Measurements from ENCODE around the gene ZSWIM2.
"Not testable (repeated sequence)": the region's sequence is repeated elsewhere in the genome, so short reads cannot be mapped to it uniquely, and the experiment has no call there.

The ZSWIM2 gene

GRCh38 chr2:186852508-186852907 is 3.5 kb upstream of the ZSWIM2 start:
- no peak for DNase-seq (ENCODE audit: low spot score)

GRCh38 chr2:186842373-186842772 is 6.6 kb downstream of the ZSWIM2 start:
- no peak for FAIRE-seq
- DNase-seq (ENCODE audit: low spot score): no peak

More at GRCh38 chr2:186852508-186852907, 3.5 kb upstream of the ZSWIM2 start:
- no peak for FAIRE-seq

GRCh38 chr2:186841940-186842339 is 7.0 kb downstream of the ZSWIM2 start:
- DNase-seq (ENCODE audit: low spot score) (no peak), FAIRE-seq (no peak)

- DNase-seq (ENCODE audit: low spot score): no peak
- FAIRE-seq: no peak
Observed at GRCh38 chr2:186835628-186836027, 13.3 kb downstream of the ZSWIM2 start.

GRCh38 chr2:186827862-186828492 is 21.0 kb downstream of the ZSWIM2 start:
- FAIRE-seq: no peak
- no peak for DNase-seq (ENCODE audit: low spot score)

GRCh38 chr2:186827411-186827810 is 21.6 kb downstream of the ZSWIM2 start:
- no peak for DNase-seq (ENCODE audit: low spot score)
- FAIRE-seq: no peak

GRCh38 chr2:186822323-186822722 is 26.6 kb downstream of the ZSWIM2 start:
- no peak for DNase-seq (ENCODE audit: low spot score)
- FAIRE-seq: no peak

GRCh38 chr2:186820303-186820702 is 28.7 kb downstream of the ZSWIM2 start:
- FAIRE-seq: no peak
- no peak for DNase-seq (ENCODE audit: low spot score)

GRCh38 chr2:186811760-186812159 is 37.2 kb downstream of the ZSWIM2 start:
- not testable (repeated sequence) for FAIRE-seq; DNase-seq (ENCODE audit: low spot score)

GRCh38 chr2:186806591-186806990 is 42.4 kb downstream of the ZSWIM2 start:
- DNase-seq (ENCODE audit: low spot score) (no peak), FAIRE-seq (no peak)

- peak; percentile 27 for FAIRE-seq
Observed at GRCh38 chr2:186798604-186799003, 50.4 kb downstream of the ZSWIM2 start.

GRCh38 chr2:186784930-186785329 is 64.0 kb downstream of the ZSWIM2 start:
- FAIRE-seq: no peak
- no peak for DNase-seq (ENCODE audit: low spot score)

More at GRCh38 chr2:186798604-186799003, 50.4 kb downstream of the ZSWIM2 start:
- not testable (repeated sequence) for DNase-seq (ENCODE audit: low spot score)

GRCh38 chr2:186783254-186783653 is 65.7 kb downstream of the ZSWIM2 start:
- FAIRE-seq: no peak

GRCh38 chr2:186780701-186781316 is 68.2 kb downstream of the ZSWIM2 start:
- peak; percentile 23 for DNase-seq (ENCODE audit: low spot score)
- FAIRE-seq: no peak

More at GRCh38 chr2:186783254-186783653, 65.7 kb downstream of the ZSWIM2 start:
- no peak for DNase-seq (ENCODE audit: low spot score)

All from urothelium cell line (cell line).